Chondrocyte (in vitro differentiated cells): ENCODE measurements around the gene TMEM238. TPM values are rescaled to one million over a fixed set of nuclear protein-coding genes. Genes with fewer than 3 reads are reported as not detected.
A peak's percentile ranks its signal among the peaks of the same experiment; 100 is the strongest.

ENCODE experiments used
- DNase-seq: peaks from one replicate; pipeline ENCODE4 v3.0.0; 2021; ENCODE audit warnings: mixed read lengths, low spot score
- H3K27ac Mint-ChIP-seq: one replicate; pipeline ENCODE4 v1.8.0; 2021; ENCODE audit warnings: mild to moderate bottlenecking, moderate library complexity, mixed read lengths; ENCODE audit not compliant: unreplicated experiment
- H3K27me3 Mint-ChIP-seq: 2 replicates; pipeline ENCODE4 v1.8.0; 2021; ENCODE audit warnings: low read depth, mixed read lengths
- H3K36me3 Mint-ChIP-seq: 2 replicates; pipeline ENCODE4 v1.8.0; 2021; ENCODE audit warnings: low read depth, mixed read lengths
- H3K4me1 Mint-ChIP-seq: 2 replicates; pipeline ENCODE4 v1.8.0; 2021; ENCODE audit warnings: low read depth, mild to moderate bottlenecking, mixed read lengths
- H3K4me3 Mint-ChIP-seq: one replicate; pipeline ENCODE4 v1.8.0; 2021; ENCODE audit warnings: mild to moderate bottlenecking, moderate library complexity, mixed read lengths; ENCODE audit not compliant: unreplicated experiment
- H3K9me3 Mint-ChIP-seq: 2 replicates; pipeline ENCODE4 v1.8.0; 2021; ENCODE audit warnings: low read depth, mixed read lengths
- total RNA-seq: library from RNA; stranded (reverse); gene quantifications from 3 replicates; pipeline ENCODE4 v1.2.1, GENCODE V29; 2021
- TF ChIP-seq, protein P1 (sequence below): fragments of 200-600 bp; sonication (generic); IDR thresholded peaks from 2 replicates; pipeline ENCODE4 v1.5.0; 2021; ENCODE audit warnings: antibody characterized with exemption, mild to moderate bottlenecking, moderate library complexity

Gene TMEM238
- total RNA-seq, 1 donor from 2014 or later, result 1.0 TPM

DNA sequence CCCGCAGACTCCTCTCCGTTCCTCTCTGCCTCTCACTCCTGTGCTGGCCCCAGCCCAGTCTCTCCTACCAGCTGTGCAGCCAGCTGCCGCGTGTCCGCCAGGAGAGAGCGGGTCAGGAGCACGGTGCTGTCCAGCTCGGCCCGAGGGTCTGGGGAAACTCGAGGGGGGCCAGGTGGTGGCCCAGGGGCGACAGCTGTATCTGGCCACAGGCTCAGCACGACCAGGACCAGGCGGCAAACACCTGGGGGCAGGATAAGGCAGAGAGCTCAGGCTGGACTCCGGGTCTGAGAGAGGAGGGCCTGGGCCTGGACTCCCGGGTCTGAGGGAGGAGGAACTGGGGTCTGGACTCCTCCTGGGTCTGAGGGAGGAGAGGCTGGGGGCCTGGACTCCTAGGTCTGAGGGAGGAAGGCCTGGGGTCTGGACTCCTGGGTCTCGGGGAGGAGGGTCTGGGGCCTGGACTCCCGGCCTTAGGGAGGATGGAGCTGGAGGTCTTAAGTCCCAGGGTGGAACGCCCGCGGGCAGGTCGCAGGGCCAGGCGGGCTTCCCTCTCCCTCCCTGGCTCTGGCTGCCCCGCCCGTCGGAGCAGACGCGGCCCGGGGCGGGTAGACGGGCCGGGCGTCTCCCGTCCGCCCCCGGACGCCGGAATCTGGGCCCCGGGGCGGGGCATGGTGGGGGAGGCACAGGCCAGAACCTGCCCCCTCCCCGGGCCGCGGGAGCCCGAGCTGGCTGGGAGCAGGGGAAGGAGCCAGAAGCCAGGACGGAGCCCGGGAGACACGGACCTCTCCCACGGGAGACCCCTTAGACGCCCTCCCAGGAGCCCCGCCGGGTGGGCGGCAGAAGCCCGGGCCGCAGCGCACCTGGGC, 15.2 kb downstream of the TMEM238 start:
- TF ChIP-seq, protein P1, sequence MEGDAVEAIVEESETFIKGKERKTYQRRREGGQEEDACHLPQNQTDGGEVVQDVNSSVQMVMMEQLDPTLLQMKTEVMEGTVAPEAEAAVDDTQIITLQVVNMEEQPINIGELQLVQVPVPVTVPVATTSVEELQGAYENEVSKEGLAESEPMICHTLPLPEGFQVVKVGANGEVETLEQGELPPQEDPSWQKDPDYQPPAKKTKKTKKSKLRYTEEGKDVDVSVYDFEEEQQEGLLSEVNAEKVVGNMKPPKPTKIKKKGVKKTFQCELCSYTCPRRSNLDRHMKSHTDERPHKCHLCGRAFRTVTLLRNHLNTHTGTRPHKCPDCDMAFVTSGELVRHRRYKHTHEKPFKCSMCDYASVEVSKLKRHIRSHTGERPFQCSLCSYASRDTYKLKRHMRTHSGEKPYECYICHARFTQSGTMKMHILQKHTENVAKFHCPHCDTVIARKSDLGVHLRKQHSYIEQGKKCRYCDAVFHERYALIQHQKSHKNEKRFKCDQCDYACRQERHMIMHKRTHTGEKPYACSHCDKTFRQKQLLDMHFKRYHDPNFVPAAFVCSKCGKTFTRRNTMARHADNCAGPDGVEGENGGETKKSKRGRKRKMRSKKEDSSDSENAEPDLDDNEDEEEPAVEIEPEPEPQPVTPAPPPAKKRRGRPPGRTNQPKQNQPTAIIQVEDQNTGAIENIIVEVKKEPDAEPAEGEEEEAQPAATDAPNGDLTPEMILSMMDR, result no peak
- Mint-ChIP-seq H3K27ac (peak overlapping the region; percentile 45), H3K27me3 (no peaks in the 10 kb centered on the region), H3K4me3 (peak overlapping the region; percentile 33), H3K4me1 (peaks cover 29% of the 10 kb centered on the region), H3K36me3 (no peaks in the 10 kb centered on the region), H3K9me3 (no peaks in the 10 kb centered on the region)
- DNase-seq, result no peak

GRCh38 chr19:55368106-55368505, 16.0 kb downstream of the TMEM238 start:
- H3K4me1 Mint-ChIP-seq, result peaks cover 28% of the 10 kb centered on the region
- no peaks in the 10 kb centered on the region for H3K36me3 Mint-ChIP-seq
- no peaks in the 10 kb centered on the region for H3K27me3 Mint-ChIP-seq
- TF ChIP-seq, protein P1, result no peak
- no peak overlapping the region for H3K4me3 Mint-ChIP-seq
- H3K9me3 Mint-ChIP-seq, result no peaks in the 10 kb centered on the region
- no peak for DNase-seq
- no peak overlapping the region for H3K27ac Mint-ChIP-seq

DNA sequence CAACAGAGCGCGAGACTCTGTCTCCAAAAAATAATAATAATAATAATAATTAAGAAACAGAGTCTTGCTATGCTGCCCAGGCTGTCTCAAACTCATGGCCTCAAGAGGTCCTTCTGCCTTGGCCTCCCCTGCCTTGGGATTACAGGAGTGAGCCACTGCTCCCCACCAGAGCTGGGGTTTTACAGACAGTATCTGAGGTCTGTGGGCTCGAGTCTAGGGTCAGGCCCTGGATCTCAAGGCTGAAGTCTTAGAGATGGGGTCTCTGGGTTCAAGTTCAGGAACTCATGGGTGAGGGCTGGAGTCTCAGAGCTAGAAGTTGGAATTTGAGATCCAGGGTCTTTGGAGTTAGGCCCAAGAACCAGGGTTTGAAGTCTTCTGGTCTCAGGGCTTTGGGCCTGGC, 17.3 kb downstream of the TMEM238 start:
- no peaks in the 10 kb centered on the region for H3K27me3 Mint-ChIP-seq
- TF ChIP-seq, protein P1, result no peak
- H3K9me3 Mint-ChIP-seq, result no peaks in the 10 kb centered on the region
- peaks cover 24% of the 10 kb centered on the region for H3K4me1 Mint-ChIP-seq
- no peak for DNase-seq
- no peaks in the 10 kb centered on the region for H3K36me3 Mint-ChIP-seq
- no peak overlapping the region for H3K27ac Mint-ChIP-seq
- no peak overlapping the region for H3K4me3 Mint-ChIP-seq

- TF ChIP-seq, protein P1, result no peak
- Mint-ChIP-seq H3K27me3 (no peaks in the 10 kb centered on the region), H3K4me1 (peaks cover 23% of the 10 kb centered on the region), H3K36me3 (no peaks in the 10 kb centered on the region), H3K9me3 (no peaks in the 10 kb centered on the region), H3K27ac (no peak overlapping the region), H3K4me3 (no peak overlapping the region)
- DNase-seq, result no peak
Measured at GRCh38 chr19:55365964-55366363, 18.1 kb downstream of the TMEM238 start.

DNA sequence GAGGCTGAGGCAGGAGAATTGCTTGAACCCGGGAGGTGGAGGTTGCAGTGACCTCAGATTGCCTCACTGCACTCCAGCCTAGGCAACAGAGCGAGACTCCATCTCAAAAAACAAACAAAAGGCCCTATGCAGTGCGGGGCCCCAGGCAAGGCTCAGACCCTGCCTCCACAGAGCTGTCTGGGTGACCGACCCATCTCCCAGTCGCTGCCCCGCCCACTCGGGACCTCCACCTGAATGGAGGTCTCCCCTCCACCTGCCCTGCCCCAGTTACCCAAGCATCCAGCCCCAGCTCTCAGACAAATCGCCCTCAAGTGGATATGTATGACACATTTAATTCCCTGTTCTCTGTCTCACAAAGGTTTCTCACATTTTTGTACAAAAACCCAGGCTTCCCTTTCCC, 18.8 kb downstream of the TMEM238 start:
- Mint-ChIP-seq H3K27ac (no peak overlapping the region), H3K4me3 (no peak overlapping the region), H3K27me3 (no peaks in the 10 kb centered on the region), H3K9me3 (no peaks in the 10 kb centered on the region), H3K36me3 (no peaks in the 10 kb centered on the region), H3K4me1 (peaks cover 16% of the 10 kb centered on the region)
- no peak for DNase-seq
- TF ChIP-seq, protein P1, result no peak
